HL-60 (cell line): ENCODE data around the gene FOXI2.

Experiments
- CTCF ChIP-seq: IDR thresholded peaks from one replicate; pipeline ENCODE4 v1.5.1; 2011; ENCODE audit warnings: low read length, control low read depth, inconsistent platforms; ENCODE audit not compliant: insufficient read depth
- GABPA ChIP-seq: IDR thresholded peaks from 2 replicates; pipeline ENCODE4 v1.6.1; 2012; ENCODE audit warnings: low read depth
- POLR2AphosphoS5 ChIP-seq: IDR thresholded peaks from 2 replicates; pipeline ENCODE4 v1.6.1; 2012; ENCODE audit warnings: low read depth
- REST ChIP-seq: IDR thresholded peaks from 2 replicates; pipeline ENCODE4 v1.6.1; 2012; ENCODE audit warnings: low read depth; ENCODE audit not compliant: insufficient replicate concordance
- SPI1 ChIP-seq: IDR thresholded peaks from 2 replicates; pipeline ENCODE4 v1.6.1; 2012; ENCODE audit warnings: low read depth, mild to moderate bottlenecking, borderline replicate concordance

- TF ChIP-seq CTCF: no peak
- no peak for TF ChIP-seq POLR2AphosphoS5
- TF ChIP-seq SPI1: no peak
- no peak for TF ChIP-seq GABPA
- TF ChIP-seq REST: no peak
Measured at GRCh38 chr10:127695431-127695830, 41.6 kb upstream of the FOXI2 start.
